GM19240 (cell line): Measurements from ENCODE around the gene NFIB.

Experiments
- DNase-seq: peaks from one replicate; pipeline ENCODE4 v3.0.0; 2011; ENCODE audit warnings: low spot score; ENCODE audit not compliant: insufficient read length

NFIB gene

GRCh38 chr9:14281136-14281795, 32.7 kb downstream of the NFIB start:
- DNase-seq: no peak

- DNase-seq: no peak
These were observed 34.3 kb downstream of the NFIB start for GRCh38 chr9:14279671-14280070.

- no peak for DNase-seq
These were observed 35.6 kb downstream of the NFIB start for GRCh38 chr9:14278291-14278721.

- no peak for DNase-seq
These were observed 36.2 kb downstream of the NFIB start for GRCh38 chr9:14277761-14278160.

GRCh38 chr9:14277244-14277643, 36.7 kb downstream of the NFIB start:
- DNase-seq: no peak

- no peak for DNase-seq
These were observed 38.6 kb downstream of the NFIB start for GRCh38 chr9:14275331-14275730.

GRCh38 chr9:14273696-14274121, 40.2 kb downstream of the NFIB start:
- DNase-seq: no peak

GRCh38 chr9:14272927-14273528, 40.9 kb downstream of the NFIB start:
- no peak for DNase-seq

GRCh38 chr9:14271093-14271673, 42.8 kb downstream of the NFIB start:
- DNase-seq: no peak

- DNase-seq: no peak
These were observed 43.4 kb downstream of the NFIB start for GRCh38 chr9:14270358-14271092.

GRCh38 chr9:14269916-14270315, 44.0 kb downstream of the NFIB start:
- no peak for DNase-seq

- no peak for DNase-seq
These were observed 50.0 kb downstream of the NFIB start for GRCh38 chr9:14263707-14264483.

- no peak for DNase-seq
These were observed 51.1 kb downstream of the NFIB start for GRCh38 chr9:14262827-14263226.

- no peak for DNase-seq
These were observed 52.3 kb downstream of the NFIB start for GRCh38 chr9:14261616-14262015.

- DNase-seq: no peak
These were observed 53.8 kb downstream of the NFIB start for GRCh38 chr9:14260101-14260500.

- no peak for DNase-seq
These were observed 55.2 kb downstream of the NFIB start for GRCh38 chr9:14258660-14259239.

- DNase-seq: no peak
These were observed 55.8 kb downstream of the NFIB start for GRCh38 chr9:14258156-14258555.

GRCh38 chr9:14256588-14256987, 57.4 kb downstream of the NFIB start:
- DNase-seq: no peak

- no peak for DNase-seq
These were observed 62.5 kb downstream of the NFIB start for GRCh38 chr9:14251154-14252071.

- no peak for DNase-seq
These were observed 63.2 kb downstream of the NFIB start for GRCh38 chr9:14250794-14251153.
